ENCODE data around the gene RGS3.

GRCh38 chr9:113631137-113631765 lies 167.7 kb downstream of the RGS3 start:
- no peak for TF ChIP-seq CTCF (IDR thresholded peaks at IDR 0.05)
- TF ChIP-seq POLR2A (IDR thresholded peaks at IDR 0.05) = no peak
- no peak for TF ChIP-seq EP300 (IDR thresholded peaks at IDR 0.05)
- no peak for TF ChIP-seq POLR2AphosphoS5 (IDR thresholded peaks at IDR 0.05)

Measured in sigmoid colon (tissue), 4 donors.